HG03432 (cell line): ENCODE results near the gene SEMA4C.

Experiments
- ATAC-seq: cut with Tn5 transposase; IDR thresholded peaks from one replicate; pipeline ENCODE4 v1.9.1; 2021; ENCODE audit warnings: mild to moderate bottlenecking, moderate library complexity; ENCODE audit not compliant: unreplicated experiment

SEMA4C gene

GRCh38 chr2:96825057-96825456 lies 44.8 kb downstream of the SEMA4C start:
- ATAC-seq = no peak

GRCh38 chr2:96824079-96824870 lies 45.6 kb downstream of the SEMA4C start:
- no peak for ATAC-seq

DNA sequence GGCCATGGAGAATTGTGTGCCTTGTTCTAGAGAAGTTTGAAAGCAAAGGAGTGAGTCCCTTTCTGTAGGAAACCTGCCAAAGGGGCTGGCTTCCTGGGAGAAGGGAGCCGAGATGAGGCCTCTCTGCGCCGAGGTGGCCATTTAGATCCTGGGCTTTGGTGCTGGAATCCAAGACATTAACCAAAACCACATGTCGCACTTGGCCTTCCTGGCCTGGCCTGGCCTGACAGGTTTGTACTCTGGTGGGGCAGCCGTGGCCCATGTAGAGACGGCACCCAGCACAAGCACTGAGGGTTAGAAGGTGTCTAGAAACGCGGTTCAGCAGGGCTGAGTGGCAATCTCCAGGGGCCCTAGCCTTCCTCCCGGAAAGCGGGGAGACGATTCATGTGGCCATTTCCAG lies 46.7 kb downstream of the SEMA4C start:
- ATAC-seq = no peak

DNA sequence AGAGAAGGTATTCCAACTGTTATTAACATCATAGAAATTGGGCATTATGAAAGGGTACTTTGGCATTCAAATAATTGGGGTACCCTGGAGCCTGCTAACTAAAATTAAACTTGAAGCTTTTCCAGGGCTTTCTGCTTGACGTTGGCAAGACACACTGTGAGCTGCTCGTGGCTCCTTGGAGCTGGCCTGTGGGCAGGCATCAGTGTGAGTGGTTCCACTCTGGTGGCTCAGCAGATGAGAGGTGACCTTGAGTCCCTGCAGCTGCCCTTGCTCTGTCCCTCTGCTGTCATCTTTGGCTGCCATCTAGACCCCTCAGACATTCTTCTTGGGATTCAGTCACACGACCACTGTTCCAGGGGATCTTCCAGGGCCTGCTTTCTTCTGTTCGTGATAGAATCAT lies 47.1 kb downstream of the SEMA4C start:
- ATAC-seq = no peak

- no peak for ATAC-seq
Observed at GRCh38 chr2:96821113-96821675, 48.7 kb downstream of the SEMA4C start.

- ATAC-seq = no peak
Observed at GRCh38 chr2:96819876-96820511, 49.9 kb downstream of the SEMA4C start.

GRCh38 chr2:96819128-96819875 lies 50.6 kb downstream of the SEMA4C start:
- no peak for ATAC-seq

GRCh38 chr2:96817882-96818281 lies 52.0 kb downstream of the SEMA4C start:
- ATAC-seq = no peak

DNA sequence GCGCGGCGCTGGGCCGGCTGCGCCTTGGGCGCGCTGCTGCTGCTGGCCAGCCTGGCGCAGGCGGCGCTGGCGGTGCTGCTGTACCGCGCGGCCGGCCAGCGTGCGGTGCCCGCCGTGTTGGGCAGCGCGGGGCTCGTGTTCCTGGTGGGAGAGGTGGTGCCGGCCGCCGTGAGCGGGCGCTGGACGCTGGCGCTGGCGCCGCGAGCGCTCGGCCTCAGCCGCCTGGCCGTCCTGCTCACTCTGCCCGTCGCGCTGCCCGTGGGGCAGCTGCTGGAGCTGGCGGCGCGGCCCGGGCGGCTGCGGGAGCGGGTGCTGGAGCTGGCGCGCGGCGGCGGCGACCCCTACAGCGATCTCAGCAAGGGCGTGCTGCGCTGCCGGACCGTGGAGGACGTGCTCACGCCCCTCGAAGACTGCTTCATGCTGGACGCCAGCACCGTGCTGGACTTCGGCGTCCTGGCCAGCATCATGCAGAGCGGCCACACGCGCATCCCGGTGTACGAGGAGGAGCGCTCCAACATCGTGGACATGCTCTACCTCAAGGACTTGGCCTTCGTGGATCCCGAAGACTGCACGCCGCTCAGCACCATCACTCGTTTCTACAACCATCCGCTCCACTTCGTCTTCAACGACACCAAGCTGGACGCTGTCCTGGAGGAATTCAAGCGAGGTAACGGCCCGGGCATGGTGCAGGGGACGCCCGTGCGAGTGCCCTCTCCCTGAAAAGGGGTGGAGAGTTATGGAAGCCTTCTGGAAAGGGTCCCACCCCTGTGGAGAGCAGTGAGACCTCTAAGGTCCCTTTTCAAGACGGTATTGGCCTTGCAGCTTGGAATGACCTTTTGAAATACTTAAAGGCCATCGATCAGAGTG lies 52.8 kb downstream of the SEMA4C start:
- peak; percentile 0 for ATAC-seq

DNA sequence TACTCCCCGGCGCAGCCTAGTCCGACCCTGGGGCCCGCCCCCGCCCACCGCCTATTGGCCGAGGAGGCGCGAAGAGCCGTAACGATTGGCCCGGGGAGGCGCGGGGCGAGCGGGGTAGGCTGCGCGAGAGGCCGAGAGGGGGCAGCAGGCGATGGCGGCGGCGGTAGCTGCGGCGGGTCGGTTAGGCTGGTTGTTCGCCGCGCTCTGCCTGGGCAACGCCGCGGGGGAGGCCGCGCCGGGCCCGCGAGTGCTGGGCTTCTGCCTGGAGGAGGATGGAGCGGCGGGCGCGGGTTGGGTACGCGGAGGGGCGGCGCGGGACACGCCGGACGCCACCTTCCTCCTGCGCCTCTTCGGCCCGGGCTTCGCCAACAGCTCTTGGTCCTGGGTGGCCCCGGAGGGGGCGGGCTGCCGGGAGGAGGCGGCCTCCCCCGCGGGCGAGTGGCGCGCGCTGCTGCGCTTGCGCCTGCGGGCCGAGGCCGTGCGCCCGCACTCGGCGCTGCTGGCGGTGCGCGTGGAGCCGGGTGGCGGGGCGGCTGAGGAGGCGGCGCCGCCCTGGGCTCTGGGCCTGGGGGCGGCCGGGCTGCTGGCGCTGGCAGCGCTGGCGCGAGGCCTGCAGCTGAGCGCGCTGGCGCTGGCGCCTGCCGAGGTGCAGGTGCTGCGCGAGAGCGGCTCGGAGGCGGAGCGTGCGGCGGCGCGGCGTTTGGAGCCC lies 53.6 kb downstream of the SEMA4C start, which contains the start of gene CNNM3:
Gene CNNM3 (plus strand): TSS at position 142 of the 709 bp plus-strand sequence. CDS start 10 bp downstream, at position 152.
- peak; percentile 90 for ATAC-seq

DNA sequence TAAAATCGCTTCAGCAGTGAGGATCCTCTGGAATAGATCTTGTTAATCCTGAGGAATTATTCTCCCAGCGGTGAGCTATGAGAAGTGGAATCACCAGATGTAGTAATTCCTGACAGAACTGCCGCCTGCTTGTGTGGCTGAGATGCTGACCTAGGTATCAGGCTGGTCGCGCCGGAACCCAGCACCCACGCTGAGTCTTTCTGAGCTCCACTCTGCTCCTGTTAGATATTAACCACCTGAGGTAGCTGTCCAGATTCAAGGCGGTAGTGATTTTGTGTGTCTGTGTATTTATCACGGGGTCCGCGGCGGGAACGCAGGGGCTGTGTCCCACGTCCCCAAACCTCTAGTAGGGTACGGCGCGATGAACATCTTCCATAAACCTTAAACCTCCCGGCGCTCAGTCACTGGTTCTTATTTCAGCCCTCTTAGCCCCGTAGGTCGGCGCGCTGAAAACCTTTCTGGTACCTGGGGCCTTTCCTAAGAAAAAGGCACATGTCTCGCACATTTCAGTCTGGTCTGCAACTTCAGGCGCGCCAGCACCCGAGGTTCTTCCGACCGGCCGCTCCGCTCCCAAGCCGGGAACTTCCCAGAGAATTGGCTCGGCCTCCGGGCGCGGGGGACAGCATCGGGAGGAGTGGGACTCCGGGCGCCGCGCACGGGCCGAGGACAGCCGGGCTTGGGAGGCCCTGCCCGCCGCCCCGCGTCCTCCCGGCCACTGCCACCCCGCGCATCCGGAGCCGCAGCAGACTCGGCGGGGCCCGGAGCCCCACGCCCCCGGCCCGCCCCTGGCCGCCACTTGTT lies 54.4 kb downstream of the SEMA4C start:
- peak; percentile 9 for ATAC-seq

- no peak for ATAC-seq
Observed at GRCh38 chr2:96813656-96814055, 56.2 kb downstream of the SEMA4C start.

- ATAC-seq = no peak
Observed at GRCh38 chr2:96811917-96812316, 58.0 kb downstream of the SEMA4C start.

DNA sequence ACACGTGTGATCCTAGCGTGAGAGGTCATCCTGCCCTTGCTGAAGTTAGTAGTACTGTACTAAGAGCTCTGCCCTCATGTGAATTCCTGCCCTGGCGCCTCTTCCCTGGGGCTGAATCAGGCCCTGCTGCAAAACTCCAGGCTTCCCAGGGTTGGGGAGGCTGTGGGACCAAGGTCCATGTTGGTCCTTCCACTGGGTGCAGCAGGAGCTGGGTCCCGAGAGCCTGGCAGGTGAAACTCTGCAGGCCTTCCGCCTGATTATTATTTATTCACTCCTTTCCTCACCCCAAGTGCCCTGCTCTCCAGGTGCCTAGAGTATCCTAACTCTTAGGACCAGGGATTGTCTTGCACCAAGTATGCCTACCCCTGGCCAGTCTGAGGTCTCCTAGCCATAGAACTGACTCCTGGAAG lies 59.1 kb downstream of the SEMA4C start:
- no peak for ATAC-seq

DNA sequence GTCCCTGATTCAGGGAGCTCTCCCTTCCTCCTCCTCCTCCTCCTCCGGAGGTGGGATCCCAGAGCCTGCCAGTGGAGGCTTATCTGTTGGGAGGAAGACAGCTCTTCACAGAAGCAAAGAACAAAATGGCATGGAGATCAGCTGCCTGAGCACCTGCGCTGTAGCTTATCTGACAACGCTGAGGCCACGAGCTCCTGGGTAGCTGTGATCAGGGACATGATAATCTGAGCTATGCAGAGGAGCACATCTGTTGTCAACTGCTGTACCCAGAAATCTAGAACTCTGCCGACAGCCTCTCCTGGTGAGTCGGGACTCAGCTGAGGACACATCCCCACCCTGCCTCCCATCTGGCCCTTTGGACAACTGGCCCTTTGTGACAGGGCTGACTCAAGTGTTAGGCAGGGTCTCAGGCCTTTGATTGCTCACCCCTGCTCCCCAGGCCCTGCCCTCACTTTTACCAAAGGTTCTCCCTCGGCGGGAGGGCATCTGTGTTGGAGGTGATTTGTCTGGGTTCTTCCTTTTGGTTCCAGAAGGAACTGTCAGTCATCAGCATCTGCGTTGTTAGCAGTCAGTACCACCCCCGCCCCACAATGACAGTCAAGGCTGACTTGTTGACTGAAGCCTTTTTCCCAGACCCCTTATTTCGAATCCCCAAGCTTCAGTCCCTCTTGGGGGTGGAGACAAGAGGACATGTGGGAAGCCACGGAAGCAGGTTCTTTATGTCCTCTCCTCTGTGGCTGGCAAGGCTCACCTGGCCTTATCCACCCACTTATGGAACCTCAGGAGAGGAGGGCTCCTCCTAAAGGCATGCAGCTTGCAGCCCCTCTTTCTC lies 59.7 kb downstream of the SEMA4C start:
- ATAC-seq = no peak
